Activated T-cell treated with anti-CD3 and anti-CD28 coated beads, Interleukin-2, amount 50 U/mL, for 1 hour (primary cell): ENCODE data around the gene TNS4.

Experiments used
- DNase-seq: peaks from one replicate; pipeline ENCODE4 v3.0.0-alpha.2; 2020

The TNS4 gene

GRCh38 chr17:40490289-40490853, 11.1 kb downstream of the TNS4 start:
- DNase-seq = no peak

- no peak for DNase-seq
Observed at GRCh38 chr17:40487371-40488020, 13.9 kb downstream of the TNS4 start.

GRCh38 chr17:40486522-40487370, 14.7 kb downstream of the TNS4 start:
- DNase-seq = no peak

GRCh38 chr17:40485851-40486521, 15.4 kb downstream of the TNS4 start:
- DNase-seq = peak; percentile 40

GRCh38 chr17:40484973-40485530, 16.4 kb downstream of the TNS4 start:
- DNase-seq = no peak

GRCh38 chr17:40484285-40484972, 17.0 kb downstream of the TNS4 start:
- DNase-seq = no peak

GRCh38 chr17:40483679-40484078, 17.7 kb downstream of the TNS4 start:
- DNase-seq = no peak

- no peak for DNase-seq
Observed at GRCh38 chr17:40482722-40483121, 18.7 kb downstream of the TNS4 start.

GRCh38 chr17:40481106-40481505, 20.3 kb downstream of the TNS4 start:
- no peak for DNase-seq

GRCh38 chr17:40480501-40481003, 20.9 kb downstream of the TNS4 start:
- DNase-seq = peak; percentile 83

- DNase-seq = no peak
Observed at GRCh38 chr17:40479754-40480480, 21.5 kb downstream of the TNS4 start.

GRCh38 chr17:40478486-40478885, 22.9 kb downstream of the TNS4 start:
- DNase-seq = no peak

GRCh38 chr17:40477796-40478195, 23.6 kb downstream of the TNS4 start:
- no peak for DNase-seq

GRCh38 chr17:40475234-40475908, 26.1 kb downstream of the TNS4 start:
- DNase-seq = no peak

- DNase-seq = no peak
Observed at GRCh38 chr17:40474419-40475002, 26.9 kb downstream of the TNS4 start.

- DNase-seq = no peak
Observed at GRCh38 chr17:40473573-40474365, 27.7 kb downstream of the TNS4 start.

- no peak for DNase-seq
Observed at GRCh38 chr17:40472733-40473452, 28.5 kb downstream of the TNS4 start.

GRCh38 chr17:40471846-40472732, 29.3 kb downstream of the TNS4 start:
- no peak for DNase-seq
